HG03469 (cell line): ENCODE results near the gene PRSS35.
"Not testable (repeated sequence)": the region's sequence is repeated elsewhere in the genome, so short reads cannot be mapped to it uniquely, and the experiment has no call there.

Source experiments
- ATAC-seq: cut with Tn5 transposase; IDR thresholded peaks from one replicate; pipeline ENCODE4 v1.9.1; 2021; ENCODE audit warnings: mild to moderate bottlenecking, moderate library complexity, moderate number of reproducible peaks; ENCODE audit not compliant: unreplicated experiment

Gene PRSS35

GRCh38 chr6:83514866-83515466 lies 2.6 kb downstream of the PRSS35 start:
- ATAC-seq: no peak

GRCh38 chr6:83517500-83517899 lies 5.2 kb downstream of the PRSS35 start:
- ATAC-seq: no peak

GRCh38 chr6:83518816-83519480 lies 6.6 kb downstream of the PRSS35 start:
- ATAC-seq: no peak

- no peak for ATAC-seq
Measured at GRCh38 chr6:83536034-83536646, 23.8 kb downstream of the PRSS35 start.

GRCh38 chr6:83536647-83537589 lies 24.6 kb downstream of the PRSS35 start:
- ATAC-seq: no peak

GRCh38 chr6:83539678-83540077 lies 27.3 kb downstream of the PRSS35 start:
- ATAC-seq: no peak

- no peak for ATAC-seq
Measured at GRCh38 chr6:83546636-83547035, 34.3 kb downstream of the PRSS35 start.

- not testable (repeated sequence) for ATAC-seq
Measured at GRCh38 chr6:83550482-83550881, 38.1 kb downstream of the PRSS35 start.

GRCh38 chr6:83551748-83552147 lies 39.4 kb downstream of the PRSS35 start:
- ATAC-seq: not testable (repeated sequence)

- ATAC-seq: no peak
Measured at GRCh38 chr6:83556871-83557270, 44.5 kb downstream of the PRSS35 start.

- ATAC-seq: no peak
Measured at GRCh38 chr6:83558975-83559374, 46.6 kb downstream of the PRSS35 start.

- not testable (repeated sequence) for ATAC-seq
Measured at GRCh38 chr6:83571663-83572185, 59.4 kb downstream of the PRSS35 start.

- no peak for ATAC-seq
Measured at GRCh38 chr6:83574783-83575182, 62.4 kb downstream of the PRSS35 start.
